LNCaP clone FGC (cell line): ENCODE results near the gene RDX.
A peak's percentile ranks its signal among the peaks of the same experiment; 100 is the strongest.

Source experiments
- DNase-seq: peaks from one replicate; pipeline ENCODE4 v3.0.0-alpha.2; 2011; ENCODE audit warnings: low read depth
- H3K4me3 ChIP-seq: 2 replicates; pipeline ENCODE4 v1.5.1; 2011; ENCODE audit warnings: mild to moderate bottlenecking, low read depth, low read length, control low read depth
- CTCF ChIP-seq: IDR thresholded peaks from 2 replicates; pipeline ENCODE4 v1.5.1; 2012; ENCODE audit warnings: mild to moderate bottlenecking; ENCODE audit not compliant: control insufficient read depth, insufficient read depth; ENCODE audit errors: extremely low read depth

RDX gene

GRCh38 chr11:110172468-110173065 is 123.8 kb downstream of the RDX start:
- no peak for DNase-seq
- H3K4me3 ChIP-seq = no peak overlapping the region
- TF ChIP-seq CTCF = no peak

GRCh38 chr11:110169738-110170137 is 126.7 kb downstream of the RDX start:
- TF ChIP-seq CTCF = no peak
- H3K4me3 ChIP-seq = no peak overlapping the region
- DNase-seq = peak; percentile 26

DNA sequence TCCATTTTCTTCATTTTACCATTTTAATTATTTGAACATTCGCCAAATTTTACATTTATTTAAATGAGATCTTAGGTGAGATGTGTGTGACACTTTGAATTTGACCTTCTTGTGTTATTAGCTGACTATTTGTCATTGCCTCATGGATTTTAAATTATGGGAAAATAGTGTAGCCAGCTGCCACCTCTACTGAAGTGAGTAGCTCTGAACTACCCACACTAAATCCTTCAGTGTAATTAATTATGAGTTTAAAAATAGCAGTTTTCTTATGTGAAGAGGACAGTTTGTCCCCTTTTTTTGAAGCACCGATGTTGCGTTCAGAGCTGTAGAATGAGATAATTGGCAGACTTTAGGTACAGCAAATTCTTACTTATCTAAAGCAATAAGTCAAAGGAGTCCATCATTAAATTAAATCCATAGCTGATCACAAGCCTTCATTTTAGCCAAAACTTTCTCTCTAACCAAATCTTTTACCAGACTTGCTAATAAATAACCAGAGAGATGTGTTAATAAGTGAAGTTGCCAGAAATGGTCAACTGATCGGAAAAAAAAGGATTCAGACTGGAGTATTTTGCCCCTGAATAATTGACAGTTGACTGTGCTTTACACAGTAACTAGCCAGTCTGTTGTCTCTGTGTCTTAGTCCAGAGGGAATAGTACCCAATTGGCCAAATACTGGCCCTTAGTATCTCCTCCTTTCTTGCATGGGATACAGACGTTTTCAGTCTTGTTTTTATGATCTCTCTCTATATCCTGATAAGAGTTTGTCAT is 128.2 kb downstream of the RDX start:
- TF ChIP-seq CTCF = no peak
- H3K4me3 ChIP-seq = no peak overlapping the region
- no peak for DNase-seq

- TF ChIP-seq CTCF = no peak
- DNase-seq = no peak
- no peak overlapping the region for H3K4me3 ChIP-seq
These were observed 131.1 kb downstream of the RDX start for GRCh38 chr11:110165039-110165925.

DNA sequence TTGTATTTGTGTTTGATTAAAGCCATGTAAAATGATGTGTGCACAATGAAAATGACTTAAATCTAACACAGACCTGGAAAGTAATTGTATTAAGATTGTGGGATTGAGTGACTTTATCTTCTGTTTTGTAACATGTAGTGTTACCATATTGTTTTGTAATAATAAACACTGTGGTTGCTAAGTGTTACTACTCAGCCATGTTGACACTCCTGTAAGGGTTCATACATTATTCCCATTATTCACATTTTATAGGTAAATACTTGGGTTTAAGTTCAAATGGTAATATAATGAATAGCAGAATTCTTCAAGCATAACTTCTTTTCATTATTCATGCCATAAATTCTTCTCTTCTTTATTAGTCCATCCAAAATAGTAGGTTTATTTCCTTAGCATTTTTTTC is 134.2 kb downstream of the RDX start:
- no peak overlapping the region for H3K4me3 ChIP-seq
- DNase-seq = no peak
- no peak for TF ChIP-seq CTCF

DNA sequence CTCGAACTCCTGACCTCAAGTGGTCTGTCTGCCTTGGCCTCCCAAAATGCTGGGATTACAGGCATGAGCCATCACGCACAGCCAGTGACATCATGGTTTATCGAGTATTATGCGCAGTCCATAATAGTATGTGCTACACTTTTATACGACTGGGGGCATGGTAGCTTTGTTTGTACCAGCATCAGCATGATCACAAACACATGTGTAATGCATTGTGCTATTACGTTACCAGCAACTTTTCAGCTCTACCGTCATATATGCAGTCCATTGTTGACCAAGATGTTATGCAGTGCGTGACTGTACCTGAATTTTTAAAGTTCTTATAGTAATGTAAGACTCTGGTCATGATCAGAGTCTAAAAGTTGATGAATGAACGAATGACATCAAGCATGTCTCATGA is 135.4 kb downstream of the RDX start:
- no peak overlapping the region for H3K4me3 ChIP-seq
- TF ChIP-seq CTCF = no peak
- DNase-seq = no peak
